GM19463 (cell line): ENCODE results near the gene DCBLD2.
"Not testable (repeated sequence)": the region's sequence is repeated elsewhere in the genome, so short reads cannot be mapped to it uniquely, and the experiment has no call there.

Source experiments
- ATAC-seq: cut with Tn5 transposase; IDR thresholded peaks from one replicate; pipeline ENCODE4 v1.9.1; 2021; ENCODE audit warnings: mild to moderate bottlenecking, moderate library complexity; ENCODE audit not compliant: unreplicated experiment

The DCBLD2 gene

GRCh38 chr3:98839846-98840245 is 61.6 kb downstream of the DCBLD2 start:
- no peak for ATAC-seq

- ATAC-seq: not testable (repeated sequence)
These were observed 70.4 kb downstream of the DCBLD2 start for GRCh38 chr3:98831060-98831459.

- ATAC-seq: no peak
These were observed 72.2 kb downstream of the DCBLD2 start for GRCh38 chr3:98829246-98829832.

- ATAC-seq: no peak
These were observed 74.1 kb downstream of the DCBLD2 start for GRCh38 chr3:98827221-98827920.

- no peak for ATAC-seq
These were observed 75.4 kb downstream of the DCBLD2 start for GRCh38 chr3:98826126-98826525.

- ATAC-seq: no peak
These were observed 77.2 kb downstream of the DCBLD2 start for GRCh38 chr3:98824256-98824655.

- ATAC-seq: no peak
These were observed 77.7 kb downstream of the DCBLD2 start for GRCh38 chr3:98823791-98824190.

GRCh38 chr3:98821063-98821462 is 80.4 kb downstream of the DCBLD2 start:
- ATAC-seq: no peak

GRCh38 chr3:98817547-98818041 is 83.9 kb downstream of the DCBLD2 start:
- ATAC-seq: peak; percentile 67

GRCh38 chr3:98814817-98815420 is 86.6 kb downstream of the DCBLD2 start:
- no peak for ATAC-seq

- no peak for ATAC-seq
These were observed 88.6 kb downstream of the DCBLD2 start for GRCh38 chr3:98812851-98813374.

GRCh38 chr3:98811048-98811447 is 90.4 kb downstream of the DCBLD2 start:
- ATAC-seq: no peak

GRCh38 chr3:98809557-98809956 is 91.9 kb downstream of the DCBLD2 start:
- ATAC-seq: no peak

- ATAC-seq: no peak
These were observed 93.4 kb downstream of the DCBLD2 start for GRCh38 chr3:98808071-98808470.

- ATAC-seq: no peak
These were observed 93.9 kb downstream of the DCBLD2 start for GRCh38 chr3:98807561-98807960.

- ATAC-seq: no peak
These were observed 94.5 kb downstream of the DCBLD2 start for GRCh38 chr3:98807011-98807410.

- ATAC-seq: no peak
These were observed 95.0 kb downstream of the DCBLD2 start for GRCh38 chr3:98806521-98806920.

- ATAC-seq: no peak
These were observed 95.9 kb downstream of the DCBLD2 start for GRCh38 chr3:98805571-98805970.

- ATAC-seq: no peak
These were observed 100.3 kb downstream of the DCBLD2 start for GRCh38 chr3:98801043-98801747.

- ATAC-seq: no peak
These were observed 101.1 kb downstream of the DCBLD2 start for GRCh38 chr3:98800401-98800800.

- ATAC-seq: no peak
These were observed 102.0 kb downstream of the DCBLD2 start for GRCh38 chr3:98799479-98799878.
